ENCODE data around the gene SATB1. TPM values are rescaled to one million over a fixed set of nuclear protein-coding genes. Genes with fewer than 3 reads are reported as not detected.

Gene SATB1
- total RNA-seq, 1 donor from 2014 or later: 22.1 TPM

DNA sequence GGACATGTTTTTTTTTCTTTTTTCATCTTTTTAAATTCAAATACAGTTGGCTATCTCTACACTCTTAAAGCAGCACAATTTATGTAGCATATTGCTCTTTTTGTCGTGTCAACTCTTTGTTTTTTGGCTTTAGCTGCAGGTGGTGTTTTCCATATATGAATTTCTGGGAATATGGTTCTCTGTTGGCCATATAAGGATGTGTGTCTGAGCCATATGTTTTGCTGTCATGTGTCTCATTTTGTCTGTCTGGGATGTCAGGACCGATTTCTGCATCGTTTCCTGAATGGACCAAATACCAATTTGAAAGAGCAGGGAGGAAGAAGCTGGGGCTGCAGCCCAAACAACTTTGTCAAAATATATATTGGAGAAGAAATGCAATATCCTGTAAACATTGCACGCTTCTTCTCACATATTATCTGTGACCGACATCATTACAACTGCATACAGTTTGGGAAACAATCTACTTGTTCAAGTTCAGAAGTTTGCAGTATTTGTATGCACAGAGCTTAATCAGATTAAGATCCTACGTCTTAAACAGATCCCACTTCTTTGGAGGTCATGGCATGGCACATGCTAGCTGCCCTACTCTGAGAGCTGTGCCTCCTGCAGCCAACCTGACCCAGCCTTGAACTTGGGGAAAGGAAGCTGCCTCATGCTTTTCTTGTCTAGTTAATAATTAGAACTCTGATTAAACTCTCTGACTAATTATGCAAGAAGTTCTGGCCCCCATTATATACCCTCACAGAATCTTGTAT is 4.0 kb upstream of the SATB1 start:
- peaks cover 5% of the 10 kb centered on the region for H3K4me1 Mint-ChIP-seq
- no peaks in the 10 kb centered on the region for H3K36me3 Mint-ChIP-seq (ENCODE audit: low read depth)
- no peaks in the 10 kb centered on the region for H3K9me3 Mint-ChIP-seq
- H3K4me3 Mint-ChIP-seq: no peak overlapping the region
- no peak for DNase-seq (ENCODE audit: low read depth, low spot score)
- H3K27me3 Mint-ChIP-seq (ENCODE audit: low read depth): peaks cover 34% of the 10 kb centered on the region
- TF ChIP-seq, protein P1, sequence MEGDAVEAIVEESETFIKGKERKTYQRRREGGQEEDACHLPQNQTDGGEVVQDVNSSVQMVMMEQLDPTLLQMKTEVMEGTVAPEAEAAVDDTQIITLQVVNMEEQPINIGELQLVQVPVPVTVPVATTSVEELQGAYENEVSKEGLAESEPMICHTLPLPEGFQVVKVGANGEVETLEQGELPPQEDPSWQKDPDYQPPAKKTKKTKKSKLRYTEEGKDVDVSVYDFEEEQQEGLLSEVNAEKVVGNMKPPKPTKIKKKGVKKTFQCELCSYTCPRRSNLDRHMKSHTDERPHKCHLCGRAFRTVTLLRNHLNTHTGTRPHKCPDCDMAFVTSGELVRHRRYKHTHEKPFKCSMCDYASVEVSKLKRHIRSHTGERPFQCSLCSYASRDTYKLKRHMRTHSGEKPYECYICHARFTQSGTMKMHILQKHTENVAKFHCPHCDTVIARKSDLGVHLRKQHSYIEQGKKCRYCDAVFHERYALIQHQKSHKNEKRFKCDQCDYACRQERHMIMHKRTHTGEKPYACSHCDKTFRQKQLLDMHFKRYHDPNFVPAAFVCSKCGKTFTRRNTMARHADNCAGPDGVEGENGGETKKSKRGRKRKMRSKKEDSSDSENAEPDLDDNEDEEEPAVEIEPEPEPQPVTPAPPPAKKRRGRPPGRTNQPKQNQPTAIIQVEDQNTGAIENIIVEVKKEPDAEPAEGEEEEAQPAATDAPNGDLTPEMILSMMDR (conservative IDR thresholded peaks at IDR 0.05): no peak
- H3K27ac Mint-ChIP-seq (ENCODE audit: unreplicated experiment): no peak overlapping the region

DNA sequence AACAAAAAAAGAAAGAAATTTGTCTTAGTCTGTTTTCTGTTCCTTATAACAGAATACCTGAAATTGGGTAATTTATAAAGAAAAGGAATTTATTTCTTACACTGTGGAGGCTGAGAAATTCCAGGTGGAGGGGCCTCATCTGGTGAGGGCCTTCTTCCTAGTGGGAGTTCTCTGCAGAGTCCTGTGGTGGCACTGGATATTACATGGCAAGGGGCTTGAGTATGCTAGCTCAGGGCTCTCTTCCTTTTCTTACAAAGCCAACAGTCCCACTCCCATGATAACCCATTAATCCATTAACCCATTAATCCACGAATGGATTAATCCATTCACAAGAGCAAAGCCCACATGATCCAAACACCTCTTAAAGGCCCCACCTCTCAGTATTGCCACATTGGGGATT is 2.9 kb upstream of the SATB1 start:
- no peak for DNase-seq (ENCODE audit: low read depth, low spot score)
- Mint-ChIP-seq H3K4me1 (peaks cover 10% of the 10 kb centered on the region), H3K9me3 (no peaks in the 10 kb centered on the region), H3K4me3 (peak overlapping the region; percentile 81), H3K36me3 (ENCODE audit: low read depth) (no peaks in the 10 kb centered on the region), H3K27ac (ENCODE audit: unreplicated experiment) (no peak overlapping the region), H3K27me3 (ENCODE audit: low read depth) (peaks cover 34% of the 10 kb centered on the region)
- TF ChIP-seq, protein P1 (conservative IDR thresholded peaks at IDR 0.05): no peak

DNA sequence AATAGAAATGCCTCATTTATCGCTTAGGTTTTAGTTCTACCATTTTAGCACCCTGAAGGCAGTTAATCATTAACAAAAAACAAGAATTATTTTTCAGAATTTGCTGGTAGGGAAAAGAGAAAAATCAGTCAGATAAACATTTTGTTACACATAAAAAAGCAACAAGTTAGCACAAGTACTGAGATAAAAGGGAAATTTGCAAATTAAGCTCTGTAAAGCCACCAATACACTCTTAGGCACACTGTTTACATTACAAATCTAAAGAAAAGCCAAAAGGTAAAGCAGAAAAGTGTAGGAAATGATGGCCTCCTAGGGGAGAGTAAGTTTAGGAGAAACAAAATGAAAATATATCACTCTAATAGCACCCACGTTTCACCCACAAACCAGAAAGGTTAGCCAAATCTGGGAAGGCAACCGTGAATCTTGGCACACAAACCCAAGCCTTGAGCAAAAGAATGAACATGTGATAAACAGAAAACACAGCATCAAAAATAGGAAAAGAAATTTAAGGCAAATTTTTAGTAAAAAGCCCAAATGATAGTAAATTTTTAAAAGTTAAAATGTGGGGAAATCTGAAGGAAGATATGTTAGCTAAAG is 1.6 kb upstream of the SATB1 start:
- no peak overlapping the region for H3K27ac Mint-ChIP-seq (ENCODE audit: unreplicated experiment)
- H3K36me3 Mint-ChIP-seq (ENCODE audit: low read depth): no peaks in the 10 kb centered on the region
- H3K4me1 Mint-ChIP-seq: peaks cover 20% of the 10 kb centered on the region
- H3K4me3 Mint-ChIP-seq: peak overlapping the region; percentile 62
- peaks cover 23% of the 10 kb centered on the region for H3K27me3 Mint-ChIP-seq (ENCODE audit: low read depth)
- no peaks in the 10 kb centered on the region for H3K9me3 Mint-ChIP-seq
- TF ChIP-seq, protein P1 (conservative IDR thresholded peaks at IDR 0.05): no peak
- no peak for DNase-seq (ENCODE audit: low read depth, low spot score)

DNA sequence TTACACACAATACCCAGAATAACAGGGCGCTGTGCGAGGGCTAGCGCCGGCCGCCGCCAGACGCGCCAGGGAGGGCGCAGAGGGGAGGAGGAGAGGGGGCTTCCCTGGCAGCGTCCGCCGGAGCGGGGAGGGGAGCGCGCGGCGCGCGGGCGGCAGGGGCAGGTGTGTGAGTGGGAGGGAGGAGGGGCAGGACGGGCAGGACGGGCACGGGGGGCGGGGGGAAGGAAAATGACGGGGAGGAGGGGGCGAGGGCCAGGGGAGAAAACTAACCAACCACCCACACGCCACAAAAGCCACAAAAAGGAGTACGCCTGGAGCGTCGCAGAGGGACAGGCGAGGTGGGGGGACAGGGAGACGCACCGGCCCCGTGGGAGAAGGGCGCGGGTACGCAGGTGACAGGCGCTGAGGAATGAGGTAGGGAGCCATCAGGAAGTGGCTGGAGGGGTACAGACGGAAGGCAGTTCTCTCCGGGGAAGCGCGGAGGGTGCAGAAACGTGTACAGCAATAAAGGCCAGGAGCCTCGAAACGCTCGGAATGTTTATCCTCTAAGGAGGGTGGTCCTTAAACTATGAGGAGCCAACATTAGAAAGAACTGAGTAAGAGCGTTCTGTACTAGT is 610 bp upstream of the SATB1 start:
- no peaks in the 10 kb centered on the region for H3K9me3 Mint-ChIP-seq
- peaks cover 20% of the 10 kb centered on the region for H3K4me1 Mint-ChIP-seq
- TF ChIP-seq, protein P1 (conservative IDR thresholded peaks at IDR 0.05): no peak
- no peaks in the 10 kb centered on the region for H3K36me3 Mint-ChIP-seq (ENCODE audit: low read depth)
- peak overlapping the region; percentile 90 for H3K4me3 Mint-ChIP-seq
- DNase-seq (ENCODE audit: low read depth, low spot score): no peak
- peak overlapping the region; percentile 69 for H3K27ac Mint-ChIP-seq (ENCODE audit: unreplicated experiment)
- H3K27me3 Mint-ChIP-seq (ENCODE audit: low read depth): peaks cover 14% of the 10 kb centered on the region

DNA sequence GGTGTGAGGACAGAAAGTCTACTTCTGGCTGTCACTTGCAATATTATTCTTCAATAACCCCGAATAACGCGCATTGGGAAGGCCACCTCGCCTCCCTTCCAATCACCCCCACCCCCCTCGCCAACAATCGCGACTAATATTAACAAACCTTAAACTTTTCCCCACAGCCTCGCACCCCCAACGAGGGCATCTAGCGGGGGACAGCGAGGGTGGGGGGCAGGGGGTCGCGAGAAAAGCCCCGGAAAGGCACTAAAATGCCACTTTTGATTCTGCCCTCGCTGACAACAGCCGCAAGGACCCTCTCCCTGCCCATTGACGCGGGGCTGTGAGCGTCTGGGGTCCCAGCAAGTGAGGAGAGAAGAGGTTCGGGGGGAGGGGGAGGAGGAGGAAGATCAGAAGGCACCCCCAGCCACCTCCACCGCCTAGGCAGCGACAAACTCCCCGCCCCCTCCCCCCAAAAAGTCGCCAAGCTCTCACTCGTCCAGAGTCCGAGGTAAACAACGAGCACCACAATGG is 868 bp downstream of the SATB1 start:
- Mint-ChIP-seq H3K27me3 (ENCODE audit: low read depth) (peaks cover 9% of the 10 kb centered on the region), H3K9me3 (no peaks in the 10 kb centered on the region), H3K4me3 (peak overlapping the region; percentile 90), H3K4me1 (peaks cover 31% of the 10 kb centered on the region), H3K36me3 (ENCODE audit: low read depth) (no peaks in the 10 kb centered on the region), H3K27ac (ENCODE audit: unreplicated experiment) (peak overlapping the region; percentile 93)
- DNase-seq (ENCODE audit: low read depth, low spot score): no peak
- TF ChIP-seq, protein P1 (conservative IDR thresholded peaks at IDR 0.05): no peak

Measured in neural crest cell (in vitro differentiated cells).